Hepatocyte (in vitro differentiated cells): ENCODE measurements around the gene GRB10. TPM values are rescaled to one million over a fixed set of nuclear protein-coding genes. Genes with fewer than 3 reads are reported as not detected.
A peak's percentile ranks its signal among the peaks of the same experiment; 100 is the strongest.

Source experiments
- DNase-seq: peaks from one replicate; pipeline ENCODE4 v3.0.0-alpha.2; 2016; ENCODE audit warnings: low spot score
- H2AFZ ChIP-seq: fragments of 200-600 bp; sonication (generic); 2 replicates; pipeline ENCODE4 v1.6.0; 2016; ENCODE audit warnings: antibody characterized with exemption, mild to moderate bottlenecking
- H3K27ac ChIP-seq: fragments of 200-600 bp; sonication (generic); 2 replicates; pipeline ENCODE4 v1.5.1; 2016; ENCODE audit warnings: mild to moderate bottlenecking
- H3K27me3 ChIP-seq: fragments of 200-600 bp; sonication (generic); 2 replicates; pipeline ENCODE4 v1.6.1; 2016
- H3K36me3 ChIP-seq: fragments of 200-600 bp; sonication (generic); replicated peaks from 2 replicates; pipeline ENCODE4 v1.5.1; 2016; ENCODE audit warnings: low read depth; ENCODE audit not compliant: insufficient read depth
- H3K4me1 ChIP-seq: fragments of 200-600 bp; sonication (generic); 2 replicates; pipeline ENCODE4 v1.5.1; 2016; ENCODE audit warnings: mild to moderate bottlenecking, moderate library complexity; ENCODE audit not compliant: insufficient read depth
- H3K4me2 ChIP-seq: fragments of 200-600 bp; sonication (generic); 2 replicates; pipeline ENCODE4 v1.6.0; 2016
- H3K4me3 ChIP-seq: fragments of 200-600 bp; sonication (generic); 2 replicates; pipeline ENCODE4 v1.5.1; 2016; ENCODE audit warnings: mild to moderate bottlenecking
- H3K79me2 ChIP-seq: fragments of 200-600 bp; sonication (generic); 2 replicates; pipeline ENCODE4 v1.6.0; 2017; ENCODE audit warnings: mild to moderate bottlenecking
- H3K9me2 ChIP-seq: fragments of 200-600 bp; sonication (generic); replicated peaks from 2 replicates; pipeline ENCODE4 v1.6.0; 2017; ENCODE audit warnings: mild to moderate bottlenecking; ENCODE audit not compliant: insufficient read depth
- H3K9me3 ChIP-seq: fragments of 200-600 bp; sonication (generic); 2 replicates; pipeline ENCODE4 v1.5.1; 2016; ENCODE audit warnings: low read depth, mild to moderate bottlenecking
- H4K20me1 ChIP-seq: fragments of 200-600 bp; sonication (generic); 2 replicates; pipeline ENCODE4 v1.6.0; 2016; ENCODE audit warnings: mild to moderate bottlenecking; ENCODE audit not compliant: insufficient read depth, poor library complexity, severe bottlenecking
- EZH2 ChIP-seq: fragments of 200-600 bp; sonication (generic); IDR thresholded peaks from 2 replicates; pipeline ENCODE4 v1.6.1; 2016; ENCODE audit warnings: antibody characterized with exemption, mild to moderate bottlenecking, borderline replicate concordance
- EZH2phosphoT487 ChIP-seq: fragments of 200-600 bp; sonication (generic); IDR thresholded peaks from one replicate; pipeline ENCODE4 v1.6.1; 2018; ENCODE audit warnings: antibody characterized with exemption, mild to moderate bottlenecking, low read depth, moderate library complexity; ENCODE audit not compliant: unreplicated experiment, severe bottlenecking
- WGBS: methylation state at CpG from one replicate; pipeline ENCODE4 v1.1.6; 2016; ENCODE audit warnings: low lambda C conversion rate; ENCODE audit errors: missing lambda C conversion rate; 5-methylcytosine and 5-hydroxymethylcytosine counted together
- polyA plus RNA-seq: library from polyadenylated mRNA; unstranded; fragments of >200 nt; fragmentation: Nextera tagmentation; extraction: Ambion mirVana; gene quantifications from 2 replicates; pipeline ENCODE4 v1.2.1, GENCODE V29; 2016
- total RNA-seq: library from RNA; depleted of rRNA; stranded (reverse); fragments of >200 nt; gene quantifications from 2 replicates; pipeline ENCODE4 v1.2.3, GENCODE V29; 2014
- TF ChIP-seq, protein P1 (sequence below): fragments of 200-600 bp; sonication (generic); IDR thresholded peaks from 2 replicates; pipeline ENCODE4 v1.5.1; 2016; ENCODE audit warnings: antibody characterized with exemption, mild to moderate bottlenecking; ENCODE audit not compliant: poor library complexity

GRB10 gene
- total and polyA plus RNA-seq, 2 experiments from 2014 or later, result 47.6 to 65.9 TPM

DNA sequence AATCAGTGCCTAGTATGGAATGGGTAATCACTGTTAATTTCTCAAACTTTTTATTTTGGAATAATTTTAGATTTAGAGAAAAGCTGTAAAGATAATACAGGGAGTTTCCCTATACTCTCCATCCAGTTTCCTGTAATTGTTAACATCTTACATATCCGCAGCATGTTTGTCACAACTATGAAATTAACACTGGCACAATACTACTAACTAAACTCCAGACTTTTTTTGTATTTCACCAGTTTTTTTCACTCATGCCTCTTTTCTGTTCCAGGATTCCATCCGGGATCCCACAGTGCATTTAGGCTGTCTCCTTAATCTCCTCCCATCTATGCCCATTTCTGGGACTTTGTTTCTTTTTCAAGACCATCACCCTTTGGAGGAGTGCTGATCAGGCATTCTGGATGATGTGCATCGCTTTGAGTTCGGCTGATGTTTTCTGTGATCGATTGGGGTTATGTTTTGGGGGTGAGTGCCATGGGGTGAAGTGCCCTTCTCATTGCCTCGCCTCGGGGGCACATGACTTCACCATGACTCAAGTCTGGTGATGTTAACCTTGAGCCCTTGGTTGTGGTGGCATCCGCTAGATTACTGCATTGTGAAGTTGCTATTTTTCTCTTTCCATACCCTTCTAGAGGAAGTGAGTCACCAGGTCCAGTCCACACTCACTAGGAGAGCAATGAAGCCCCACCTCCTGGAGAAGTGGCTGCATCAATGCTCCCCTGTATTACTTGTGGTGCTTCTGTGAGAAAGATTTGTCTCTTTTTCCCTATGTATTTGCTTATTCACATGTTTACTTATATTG, 43.9 kb upstream of the GRB10 start:
- Histone ChIP-seq H3K79me2 (no peaks in the 10 kb centered on the region), H3K36me3 (no peaks in the 10 kb centered on the region), H3K4me3 (no peak overlapping the region), H2AFZ (no peak overlapping the region), H3K9me3 (no peaks in the 10 kb centered on the region), H3K9me2 (no peaks in the 10 kb centered on the region), H4K20me1 (no peaks in the 10 kb centered on the region), H3K4me2 (no peak overlapping the region), H3K4me1 (peaks cover 8% of the 10 kb centered on the region), H3K27me3 (no peaks in the 10 kb centered on the region), H3K27ac (peak overlapping the region; percentile 38)
- WGBS, result 91% methylated on average over 8 of the region's 8 CpGs
- TF ChIP-seq EZH2 (no peak), EZH2phosphoT487 (no peak)
- TF ChIP-seq, protein P1, sequence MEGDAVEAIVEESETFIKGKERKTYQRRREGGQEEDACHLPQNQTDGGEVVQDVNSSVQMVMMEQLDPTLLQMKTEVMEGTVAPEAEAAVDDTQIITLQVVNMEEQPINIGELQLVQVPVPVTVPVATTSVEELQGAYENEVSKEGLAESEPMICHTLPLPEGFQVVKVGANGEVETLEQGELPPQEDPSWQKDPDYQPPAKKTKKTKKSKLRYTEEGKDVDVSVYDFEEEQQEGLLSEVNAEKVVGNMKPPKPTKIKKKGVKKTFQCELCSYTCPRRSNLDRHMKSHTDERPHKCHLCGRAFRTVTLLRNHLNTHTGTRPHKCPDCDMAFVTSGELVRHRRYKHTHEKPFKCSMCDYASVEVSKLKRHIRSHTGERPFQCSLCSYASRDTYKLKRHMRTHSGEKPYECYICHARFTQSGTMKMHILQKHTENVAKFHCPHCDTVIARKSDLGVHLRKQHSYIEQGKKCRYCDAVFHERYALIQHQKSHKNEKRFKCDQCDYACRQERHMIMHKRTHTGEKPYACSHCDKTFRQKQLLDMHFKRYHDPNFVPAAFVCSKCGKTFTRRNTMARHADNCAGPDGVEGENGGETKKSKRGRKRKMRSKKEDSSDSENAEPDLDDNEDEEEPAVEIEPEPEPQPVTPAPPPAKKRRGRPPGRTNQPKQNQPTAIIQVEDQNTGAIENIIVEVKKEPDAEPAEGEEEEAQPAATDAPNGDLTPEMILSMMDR, result no peak
- peak; percentile 47 for DNase-seq

DNA sequence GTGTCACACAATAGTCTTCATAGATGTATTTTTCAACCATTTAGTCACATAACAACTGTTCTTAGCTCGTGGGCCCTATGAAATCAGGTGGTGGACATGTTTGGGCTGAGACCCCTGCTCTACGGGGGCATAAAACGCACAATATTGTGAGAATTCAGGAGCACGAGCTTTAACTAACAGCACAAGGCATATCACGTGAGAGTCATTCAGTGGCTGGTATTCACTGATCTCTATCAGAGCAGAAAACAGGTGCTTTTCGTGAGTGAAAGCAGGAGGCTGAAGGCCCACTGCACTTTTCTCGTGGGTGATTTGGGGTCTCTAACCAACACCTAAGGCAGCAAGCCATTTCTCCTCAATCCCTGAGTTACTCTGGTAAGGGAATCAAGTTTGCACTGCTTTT, 42.8 kb upstream of the GRB10 start:
- TF ChIP-seq, protein P1, result no peak

DNA sequence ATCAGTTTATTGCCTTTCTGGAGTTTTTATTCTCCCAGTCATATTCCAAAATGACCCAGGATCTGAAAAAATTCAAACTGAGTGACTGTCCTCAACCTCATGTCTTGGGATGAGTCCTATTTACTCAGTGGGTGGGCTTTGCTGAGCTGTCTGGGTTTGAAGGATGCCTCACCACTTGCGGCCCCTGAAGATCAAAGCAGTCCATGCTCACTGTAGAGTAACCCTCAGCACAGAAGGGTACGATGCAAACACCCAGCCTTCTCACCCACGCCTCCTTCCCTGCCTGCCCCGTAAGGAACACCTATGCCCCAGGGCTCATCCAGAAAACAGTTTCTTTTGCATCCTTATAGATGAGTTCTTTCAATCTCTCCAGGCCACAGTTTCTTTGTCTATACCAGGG, 42.2 kb upstream of the GRB10 start:
- TF ChIP-seq EZH2phosphoT487, result no peak
- TF ChIP-seq, protein P1, result no peak
- H3K4me2 ChIP-seq, result no peak overlapping the region
- peaks cover 12% of the 10 kb centered on the region for H3K4me1 ChIP-seq
- WGBS, result 47% methylated on average over 4 of the region's 4 CpGs
- no peak for DNase-seq
- no peaks in the 10 kb centered on the region for H3K9me3 ChIP-seq
- H3K79me2 ChIP-seq, result no peaks in the 10 kb centered on the region
- no peak overlapping the region for H3K4me3 ChIP-seq
- no peaks in the 10 kb centered on the region for H3K9me2 ChIP-seq
- no peaks in the 10 kb centered on the region for H3K27me3 ChIP-seq
- H3K36me3 ChIP-seq, result no peaks in the 10 kb centered on the region
- no peak overlapping the region for H2AFZ ChIP-seq
- no peaks in the 10 kb centered on the region for H4K20me1 ChIP-seq
- peak overlapping the region; percentile 30 for H3K27ac ChIP-seq

More for the DNA sequence above, 42.8 kb upstream of the GRB10 start:
- no peaks in the 10 kb centered on the region for H3K9me3 ChIP-seq
- H2AFZ ChIP-seq, result no peak overlapping the region
- no peaks in the 10 kb centered on the region for H4K20me1 ChIP-seq
- WGBS, result 67% methylated on average over 7 of the region's 7 CpGs
- no peaks in the 10 kb centered on the region for H3K27me3 ChIP-seq
- H3K27ac ChIP-seq, result peak overlapping the region; percentile 30
- no peak overlapping the region for H3K4me3 ChIP-seq
- no peaks in the 10 kb centered on the region for H3K79me2 ChIP-seq
- no peak for DNase-seq
- peaks cover 12% of the 10 kb centered on the region for H3K4me1 ChIP-seq
- no peaks in the 10 kb centered on the region for H3K36me3 ChIP-seq
- no peak overlapping the region for H3K4me2 ChIP-seq
- no peaks in the 10 kb centered on the region for H3K9me2 ChIP-seq
